HG02973 (cell line): ENCODE data around the gene GPBP1L1.

Experiments used
- ATAC-seq: cut with Tn5 transposase; IDR thresholded peaks from one replicate; pipeline ENCODE4 v1.9.1; 2021; ENCODE audit warnings: moderate library complexity; ENCODE audit not compliant: unreplicated experiment

GPBP1L1 gene

DNA sequence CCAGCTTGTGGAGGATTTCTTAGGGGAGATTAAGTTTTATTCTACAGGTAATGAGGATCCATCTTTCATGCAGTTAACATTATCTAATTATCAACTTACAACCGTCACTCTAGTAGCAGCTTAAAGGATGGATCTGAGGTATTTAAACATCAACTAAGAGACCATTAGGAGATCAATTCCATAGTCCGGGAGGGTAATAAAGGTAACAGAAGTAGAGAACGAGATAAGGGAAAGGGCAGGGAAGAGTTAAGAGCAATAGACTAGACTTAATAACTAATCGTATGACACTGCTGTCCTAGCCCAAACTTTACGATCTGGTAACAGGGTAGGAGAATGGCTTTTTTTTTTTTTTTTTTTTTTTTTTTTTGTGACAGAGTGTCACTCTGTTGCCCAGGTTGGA lies 43.0 kb downstream of the GPBP1L1 start:
- ATAC-seq, result no peak

- ATAC-seq, result no peak
These were observed 46.0 kb downstream of the GPBP1L1 start for GRCh38 chr1:45640293-45640692.

DNA sequence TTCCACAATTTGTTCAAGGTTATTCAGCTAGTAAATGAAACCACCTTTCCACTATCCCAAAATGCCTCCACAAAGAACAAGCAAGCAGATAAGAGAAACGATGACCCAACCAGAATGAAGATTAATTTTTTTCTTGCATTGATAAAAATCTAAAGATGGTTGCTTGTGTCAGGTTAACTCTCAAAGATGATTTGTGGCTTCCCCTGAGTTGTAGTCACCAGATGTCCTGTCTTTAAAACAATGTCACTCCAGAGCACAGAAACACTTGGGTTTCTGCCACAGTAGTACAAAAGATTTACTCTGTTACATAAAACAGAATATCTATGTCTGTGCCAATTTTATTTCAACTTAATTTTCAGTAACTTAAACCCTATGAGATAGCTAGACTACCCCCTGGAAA lies 51.1 kb downstream of the GPBP1L1 start:
- no peak for ATAC-seq

DNA sequence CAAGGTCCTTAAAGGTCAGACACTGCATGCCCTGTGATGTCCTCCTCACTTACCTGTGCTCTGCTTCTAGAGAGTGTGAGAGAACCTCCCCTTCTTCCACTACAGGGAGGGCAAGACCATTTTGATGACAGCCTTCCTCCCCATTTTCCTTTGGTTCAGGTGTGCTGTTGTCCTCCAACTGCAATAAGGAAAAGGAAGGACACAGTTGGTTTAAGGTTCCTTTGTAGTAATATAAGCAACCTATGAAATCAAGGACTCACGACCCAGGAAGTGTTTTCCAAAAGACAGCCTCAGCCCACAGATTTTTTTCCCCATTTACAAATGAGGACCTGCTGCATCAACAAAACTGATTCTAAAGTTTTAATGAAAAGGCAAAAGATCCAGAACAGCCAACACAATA lies 55.9 kb downstream of the GPBP1L1 start:
- no peak for ATAC-seq

DNA sequence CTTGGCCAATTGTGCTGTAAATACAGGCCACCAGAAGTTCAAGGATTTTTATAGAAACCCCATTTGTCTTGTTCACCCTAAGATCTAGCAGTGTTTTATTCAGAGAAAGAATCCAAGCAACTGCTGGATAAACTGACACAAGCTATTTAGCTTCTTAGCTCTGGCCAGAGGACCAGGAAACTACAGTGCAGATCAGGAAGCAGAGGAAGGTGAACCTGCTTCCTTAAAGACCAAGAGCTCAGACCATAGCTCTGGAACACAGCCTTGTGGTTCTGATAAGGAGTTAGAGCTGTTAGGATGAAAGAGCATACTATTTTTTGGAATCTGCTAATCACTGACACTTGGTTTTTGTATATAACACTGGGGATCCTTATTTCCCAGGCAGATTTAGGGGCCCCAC lies 57.3 kb downstream of the GPBP1L1 start:
- no peak for ATAC-seq

DNA sequence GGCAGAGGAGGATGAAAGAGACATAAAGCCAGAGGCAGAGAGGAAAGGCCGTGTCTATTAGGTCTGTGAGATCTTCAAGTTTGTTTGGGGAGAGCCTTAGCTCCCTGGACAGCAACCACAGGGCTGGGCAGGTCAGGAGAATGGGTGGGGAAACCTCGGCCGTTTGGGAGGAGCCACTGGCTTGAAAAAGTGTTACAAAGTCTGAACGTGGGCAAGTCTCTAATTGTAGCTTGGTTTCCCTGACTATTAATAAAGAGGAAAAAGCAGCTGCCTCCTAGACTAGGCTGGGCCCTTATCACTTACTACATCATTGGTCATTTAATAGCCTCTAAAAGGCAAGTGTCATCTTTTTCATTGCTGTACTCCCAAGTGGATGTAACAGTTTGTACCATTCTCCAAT lies 62.4 kb downstream of the GPBP1L1 start, which contains the start of gene CCDC17:
CCDC17 (minus strand) TSS at position 83 of the 400 bp plus-strand sequence. CDS start 145 bp downstream, outside the sequence.
- no peak for ATAC-seq

GRCh38 chr1:45622524-45623394 lies 63.6 kb downstream of the GPBP1L1 start:
- ATAC-seq, result no peak

DNA sequence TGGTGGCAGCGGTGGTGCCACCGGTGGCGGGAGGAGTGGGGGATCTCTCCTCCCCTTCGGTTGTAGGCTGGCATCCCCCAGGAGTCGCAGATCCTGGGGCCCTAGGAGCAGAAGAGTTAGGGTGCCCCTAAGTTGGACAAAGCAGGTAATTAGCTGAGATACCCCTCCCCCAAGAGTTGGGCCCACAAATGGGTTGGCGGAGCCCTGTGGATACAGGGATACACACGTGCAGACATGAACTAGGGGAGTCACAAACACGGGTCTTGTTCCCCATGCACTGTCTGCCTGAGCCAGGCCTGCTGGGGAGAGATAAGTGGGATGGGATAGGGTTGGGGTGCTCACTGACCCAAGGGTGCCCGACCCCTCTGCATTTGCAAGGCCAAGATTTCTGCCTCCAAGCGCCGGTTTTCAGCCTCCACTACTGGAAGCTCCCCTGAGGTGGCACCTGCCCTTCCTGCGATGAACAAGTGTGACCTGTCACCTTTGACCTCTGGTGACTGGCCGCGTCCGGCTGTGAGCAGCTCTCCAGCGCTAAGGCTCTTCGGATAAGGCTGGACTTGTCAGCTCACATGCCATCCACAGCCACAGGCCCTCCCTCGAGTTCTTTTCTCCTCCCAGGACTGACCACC lies 64.3 kb downstream of the GPBP1L1 start:
- ATAC-seq, result no peak

GRCh38 chr1:45621501-45621836 lies 64.9 kb downstream of the GPBP1L1 start:
- ATAC-seq, result no peak

DNA sequence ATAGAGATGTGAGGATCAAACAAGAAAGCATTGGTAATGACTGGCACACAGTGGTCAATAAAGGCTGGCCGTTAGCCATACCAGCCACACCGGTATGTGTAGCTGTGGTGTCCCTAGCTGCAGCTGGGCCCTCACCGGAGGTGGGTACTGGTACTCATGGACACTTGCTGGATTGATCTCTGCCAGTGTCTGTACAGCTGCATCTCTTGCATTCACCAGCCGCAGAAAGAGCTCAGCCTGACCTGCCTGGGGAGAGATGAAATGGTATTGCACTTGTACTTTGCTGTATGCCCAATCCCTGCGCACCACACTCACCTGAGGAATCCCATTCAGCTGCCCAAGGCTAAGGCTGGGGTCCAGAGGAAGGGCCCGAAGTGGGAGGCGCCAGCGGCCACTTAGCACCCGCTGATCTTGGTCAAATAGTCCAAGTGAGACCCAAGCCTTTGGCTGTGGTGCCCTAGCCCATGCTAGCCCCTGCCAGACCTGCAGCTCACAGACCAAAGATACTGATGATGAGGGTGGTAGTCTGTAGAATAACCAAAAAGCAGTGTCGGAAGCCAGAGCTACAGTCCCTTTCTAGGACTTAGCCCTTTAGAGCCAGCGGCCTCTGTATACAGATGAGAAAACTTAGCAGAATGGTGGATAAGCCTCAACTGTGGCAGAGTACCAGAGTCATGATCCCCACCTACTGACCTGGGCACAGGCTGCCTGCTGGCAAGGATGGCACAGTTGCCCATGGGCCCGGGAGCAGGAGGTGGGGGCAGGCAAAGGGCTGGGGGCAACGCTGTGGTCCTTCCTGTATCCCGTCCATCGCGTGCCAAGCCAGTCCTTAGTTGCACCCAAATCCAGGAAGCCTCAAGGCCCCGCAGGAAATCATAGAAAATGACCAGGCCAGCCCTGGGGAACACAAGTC lies 65.5 kb downstream of the GPBP1L1 start:
- no peak for ATAC-seq

DNA sequence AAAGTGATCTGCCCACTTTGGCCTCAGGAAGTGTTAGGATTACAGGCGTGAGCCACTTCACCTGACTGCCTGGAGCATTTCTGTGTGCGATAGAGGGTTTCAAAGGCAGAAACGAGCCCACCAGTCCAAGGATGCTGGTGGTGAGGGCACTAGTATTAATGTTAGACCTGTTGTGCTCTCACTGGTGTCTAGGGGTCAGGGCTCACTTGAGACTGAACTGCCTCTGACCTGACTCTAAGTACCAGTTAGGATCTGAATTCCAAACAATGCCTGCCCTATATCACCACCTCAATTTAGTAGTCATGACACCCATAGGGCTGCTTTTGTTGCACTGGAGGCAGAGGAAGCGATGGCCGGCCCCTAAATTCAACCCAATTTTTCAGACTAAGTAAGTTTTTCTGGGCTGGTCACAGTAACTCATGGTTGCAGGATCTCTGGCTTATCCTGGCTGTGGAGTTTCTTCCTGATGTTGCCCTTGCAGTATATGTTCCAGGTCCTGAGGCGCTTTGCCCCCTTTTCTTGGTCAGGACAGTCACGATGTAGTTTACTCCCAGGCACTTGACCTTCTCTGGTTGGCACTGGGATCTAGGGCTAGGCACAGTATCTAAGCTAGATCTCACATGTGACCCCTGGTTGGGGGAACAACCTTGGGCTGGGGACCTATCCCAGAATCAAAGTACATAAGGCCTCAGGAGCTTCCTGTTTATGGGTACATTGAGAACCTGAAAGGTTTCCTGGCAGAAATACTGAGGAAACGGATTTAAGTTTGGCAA lies 67.0 kb downstream of the GPBP1L1 start:
- ATAC-seq, result no peak

DNA sequence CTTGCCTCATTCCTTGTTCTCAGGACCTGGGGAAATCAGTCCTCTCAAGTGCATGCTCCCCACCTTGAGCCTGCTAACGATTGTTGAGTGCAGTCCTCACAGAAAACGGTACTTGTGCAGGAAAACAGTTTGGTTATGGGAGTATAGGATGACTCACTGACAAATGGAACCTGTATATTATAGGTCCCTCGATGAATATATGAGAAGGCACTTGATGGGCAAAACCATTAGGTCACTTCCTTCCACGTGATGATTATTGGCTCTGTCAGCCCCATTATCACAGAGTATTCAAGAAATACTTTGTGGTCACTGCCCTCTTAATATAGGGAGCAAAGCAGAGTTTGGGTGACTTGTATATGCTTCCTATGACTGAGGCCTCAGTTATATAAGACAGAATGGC lies 68.7 kb downstream of the GPBP1L1 start:
- no peak for ATAC-seq

DNA sequence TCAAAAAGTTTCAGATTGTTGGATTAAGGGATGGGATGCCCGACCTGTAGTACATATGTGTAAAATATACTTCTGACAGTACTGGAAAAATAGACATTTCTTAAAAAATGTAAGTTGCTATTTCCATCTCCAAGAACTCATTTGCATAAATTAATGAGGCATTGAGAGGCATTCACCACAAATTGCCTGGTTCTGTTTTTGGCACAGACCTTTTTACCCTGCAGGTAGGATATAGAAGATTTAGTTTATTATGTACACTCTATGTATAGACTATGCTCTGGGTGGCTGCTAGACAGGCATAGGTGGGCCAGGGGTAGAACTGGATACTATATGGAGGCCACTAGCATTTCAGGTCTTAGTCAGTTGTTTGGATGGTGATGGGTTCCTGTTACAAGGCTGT lies 70.4 kb downstream of the GPBP1L1 start:
- ATAC-seq, result no peak

DNA sequence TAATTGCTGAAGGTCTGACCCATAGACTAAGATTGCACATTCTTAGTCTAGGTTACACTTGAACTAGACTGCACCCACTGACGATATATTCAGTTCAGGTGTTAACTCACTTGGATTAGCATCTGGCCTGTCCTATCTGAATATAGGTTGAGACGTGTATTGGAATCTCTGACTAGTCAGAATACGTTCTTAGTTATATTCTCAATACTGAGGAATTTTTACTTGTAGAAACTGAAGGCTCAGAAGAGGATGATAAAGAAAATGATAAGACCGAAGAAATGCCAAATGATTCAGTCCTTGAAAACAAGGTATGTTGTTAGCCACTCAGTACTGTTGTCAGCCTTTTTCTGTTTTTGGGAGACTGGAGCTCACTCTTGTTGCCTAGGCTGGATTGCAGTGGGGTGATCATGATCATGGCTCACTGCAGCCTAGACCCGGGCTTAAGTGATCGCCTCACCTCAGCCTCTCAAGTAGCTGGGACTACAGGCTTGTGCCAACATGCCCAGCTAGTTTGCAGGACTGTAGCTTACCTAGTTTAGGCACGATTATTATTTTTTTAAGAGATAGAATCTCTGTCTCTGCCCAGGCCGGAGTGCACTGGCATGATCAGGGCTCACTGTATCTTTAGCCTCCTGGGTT lies 73.3 kb downstream of the GPBP1L1 start:
- no peak for ATAC-seq

- ATAC-seq, result no peak
These were observed 75.6 kb downstream of the GPBP1L1 start for GRCh38 chr1:45610589-45611226.

- no peak for ATAC-seq
These were observed 77.9 kb downstream of the GPBP1L1 start for GRCh38 chr1:45608175-45609156.

DNA sequence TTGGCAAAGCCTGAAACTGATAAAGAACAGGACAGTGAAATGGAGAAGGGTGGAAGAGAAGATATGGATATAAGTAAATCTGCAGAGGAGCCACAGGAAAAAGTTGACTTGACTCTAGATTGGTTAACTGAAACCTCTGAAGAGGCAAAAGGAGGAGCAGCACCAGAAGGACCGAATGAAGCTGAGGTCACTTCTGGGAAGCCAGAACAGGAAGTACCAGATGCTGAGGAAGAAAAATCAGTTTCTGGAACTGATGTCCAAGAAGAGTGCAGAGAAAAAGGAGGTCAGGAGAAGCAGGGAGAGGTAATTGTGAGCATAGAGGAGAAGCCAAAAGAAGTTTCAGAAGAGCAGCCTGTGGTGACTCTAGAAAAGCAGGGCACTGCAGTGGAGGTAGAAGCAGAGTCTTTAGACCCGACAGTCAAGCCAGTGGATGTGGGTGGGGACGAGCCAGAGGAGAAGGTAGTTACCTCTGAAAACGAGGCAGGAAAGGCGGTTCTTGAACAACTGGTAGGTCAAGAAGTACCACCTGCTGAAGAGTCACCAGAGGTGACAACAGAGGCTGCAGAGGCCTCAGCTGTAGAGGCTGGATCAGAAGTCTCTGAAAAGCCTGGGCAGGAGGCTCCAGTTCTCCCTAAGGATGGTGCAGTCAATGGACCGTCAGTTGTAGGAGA lies 78.8 kb downstream of the GPBP1L1 start:
- ATAC-seq, result no peak

DNA sequence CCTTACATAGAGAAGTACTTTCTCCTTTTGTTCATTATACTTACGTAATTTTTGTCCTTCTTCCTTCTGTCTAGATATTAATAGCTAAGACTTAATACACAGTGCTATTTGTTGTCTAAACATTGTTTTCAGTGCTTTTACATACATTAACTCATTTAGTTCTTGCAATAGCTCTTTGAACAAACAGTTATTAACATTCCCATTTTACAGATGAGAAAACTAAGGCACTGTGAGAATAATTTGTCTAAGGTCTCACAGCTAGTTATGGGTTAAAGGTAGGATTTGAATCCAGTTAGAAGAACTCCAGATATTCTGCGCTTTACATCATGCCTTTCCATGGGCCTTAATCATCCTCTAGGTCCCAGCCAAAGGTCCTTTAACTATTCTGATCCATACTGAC lies 82.1 kb downstream of the GPBP1L1 start:
- no peak for ATAC-seq
